ENCODE results near the gene SLC24A3.

The SLC24A3 gene

DNA sequence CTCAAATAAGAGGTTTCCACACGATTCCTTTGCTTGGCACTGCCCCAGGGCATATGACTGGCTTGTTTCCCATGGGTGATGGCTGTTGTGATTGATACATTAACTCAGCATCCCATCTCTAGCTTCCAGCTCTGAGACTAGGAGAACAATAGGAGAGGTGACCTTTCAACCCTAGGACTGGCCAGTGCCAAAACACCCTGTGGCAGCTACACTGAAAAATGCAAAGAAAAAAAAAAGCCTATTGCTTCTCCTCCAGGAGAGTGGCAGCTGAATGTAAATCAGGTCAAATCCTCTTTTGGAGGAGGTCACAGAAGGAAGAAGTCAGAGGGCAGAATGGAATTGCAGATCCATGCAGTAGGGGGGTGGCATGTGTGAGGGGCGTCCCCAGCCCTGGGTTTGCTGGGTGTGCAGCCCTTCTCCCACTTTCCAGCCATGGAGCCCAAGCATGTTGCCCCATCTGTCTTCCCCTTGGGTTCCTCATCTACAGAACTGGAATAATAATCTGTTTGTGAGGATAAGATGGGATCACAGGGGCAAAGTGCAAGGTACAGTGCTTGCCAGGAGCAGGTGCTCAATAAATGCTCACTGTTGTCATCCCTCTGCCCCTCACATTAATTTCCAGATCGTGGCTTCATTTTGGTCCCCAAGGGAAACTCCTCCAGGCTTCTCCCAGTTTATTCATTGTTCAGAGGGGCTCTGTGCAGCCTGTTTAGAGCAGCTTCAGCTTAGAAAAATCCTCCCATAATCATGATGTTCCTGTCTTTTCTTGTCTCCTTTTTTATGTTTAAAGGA lies 300.6 kb downstream of the SLC24A3 start:
- no peak for DNase-seq

DNA sequence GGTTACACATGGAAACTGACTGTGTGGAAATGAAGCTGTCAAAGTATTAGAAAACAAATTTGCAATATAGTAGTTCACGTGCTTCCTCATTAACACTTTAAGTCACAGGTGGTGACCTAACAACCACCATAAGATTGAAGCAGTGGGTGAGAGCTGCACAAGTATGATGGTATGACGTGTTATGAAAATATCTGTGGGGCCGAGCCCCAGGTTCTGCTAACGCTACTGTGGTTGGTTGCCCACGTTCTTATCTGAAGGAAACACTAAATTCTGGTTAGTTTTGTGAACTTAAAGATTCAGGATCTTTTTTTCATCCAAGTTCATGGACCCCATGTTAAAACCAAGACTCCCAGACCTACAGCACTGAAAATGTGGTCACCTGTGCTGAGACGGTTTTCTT lies 302.6 kb downstream of the SLC24A3 start:
- DNase-seq, result no peak

- DNase-seq, result no peak
Measured at GRCh38 chr20:19519466-19519865, 307.0 kb downstream of the SLC24A3 start.

GRCh38 chr20:19520261-19520660 lies 307.8 kb downstream of the SLC24A3 start:
- DNase-seq, result no peak

DNA sequence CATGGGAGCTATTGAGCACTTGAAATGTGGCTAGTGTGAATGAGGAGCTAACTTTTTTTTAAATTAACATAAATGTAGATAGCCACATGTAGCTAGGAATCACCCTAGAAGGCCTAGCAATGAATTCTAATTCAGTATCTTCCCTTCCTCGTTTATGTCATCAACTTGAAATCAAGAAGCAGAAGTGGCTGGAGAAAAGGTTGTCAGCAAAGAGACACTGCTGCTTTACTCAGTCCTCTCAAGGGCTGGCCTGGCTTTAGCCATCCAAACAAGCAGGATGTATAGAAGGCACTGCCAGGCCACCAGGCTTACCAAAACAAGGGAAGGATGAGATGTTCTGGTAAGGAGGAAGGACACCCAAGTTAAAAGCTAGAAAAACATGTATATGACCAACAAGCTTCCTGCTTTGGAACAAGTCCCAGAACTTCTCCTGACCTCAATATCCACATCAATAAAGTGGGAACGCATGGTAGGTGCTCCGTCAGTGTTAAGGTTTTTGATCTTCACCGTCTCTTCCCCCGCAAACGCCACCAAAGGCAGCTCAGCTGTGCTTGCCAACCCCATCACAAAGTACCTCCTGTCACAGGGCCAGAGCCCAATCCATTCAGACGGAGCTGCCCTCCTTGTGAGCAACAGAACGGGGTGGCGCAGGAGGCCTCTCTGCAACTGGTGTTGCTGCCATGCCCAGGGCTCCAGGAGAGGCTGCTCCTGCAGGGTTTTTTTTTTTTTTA lies 309.8 kb downstream of the SLC24A3 start:
- no peak for DNase-seq

GRCh38 chr20:19522836-19523590 lies 310.6 kb downstream of the SLC24A3 start:
- DNase-seq, result no peak

DNA sequence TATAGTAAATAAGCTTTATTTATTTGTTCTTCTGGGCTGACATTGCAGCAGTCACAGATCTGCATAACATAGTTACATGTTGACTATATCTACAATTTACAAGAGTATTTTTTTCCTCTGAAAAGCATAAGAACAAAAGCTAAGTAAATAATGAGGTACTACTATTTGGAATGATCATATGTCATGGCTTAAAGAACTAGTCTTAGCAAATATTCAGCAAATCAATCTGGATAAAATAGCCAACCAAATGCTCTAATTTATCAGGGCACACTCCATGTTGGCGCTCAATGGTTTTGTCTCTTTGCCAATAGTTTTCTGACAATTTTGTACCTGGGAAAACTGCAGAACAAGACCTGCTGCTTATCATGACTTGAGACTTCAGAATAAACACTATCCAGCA lies 312.2 kb downstream of the SLC24A3 start:
- no peak for DNase-seq

DNA sequence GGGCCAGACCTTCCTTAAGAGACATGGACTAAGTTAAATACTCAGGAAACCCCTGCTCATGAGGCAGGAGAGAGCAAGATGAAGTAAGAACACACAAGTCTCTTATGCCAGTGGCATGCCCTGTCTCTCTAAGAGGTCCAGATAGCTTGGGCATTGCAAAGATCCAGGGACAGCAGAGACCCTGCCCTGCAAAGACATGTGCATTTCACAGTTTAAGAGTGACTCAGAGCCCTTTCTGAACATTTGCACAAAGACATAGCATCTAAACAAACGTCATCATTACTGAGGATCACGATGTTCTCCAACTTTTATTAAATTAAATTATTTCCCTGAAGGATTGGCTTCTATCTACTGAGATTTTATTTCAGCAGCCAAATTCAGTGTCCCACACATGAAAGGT lies 315.1 kb downstream of the SLC24A3 start:
- DNase-seq, result no peak

GRCh38 chr20:19528286-19529030 lies 316.0 kb downstream of the SLC24A3 start:
- DNase-seq, result no peak

DNA sequence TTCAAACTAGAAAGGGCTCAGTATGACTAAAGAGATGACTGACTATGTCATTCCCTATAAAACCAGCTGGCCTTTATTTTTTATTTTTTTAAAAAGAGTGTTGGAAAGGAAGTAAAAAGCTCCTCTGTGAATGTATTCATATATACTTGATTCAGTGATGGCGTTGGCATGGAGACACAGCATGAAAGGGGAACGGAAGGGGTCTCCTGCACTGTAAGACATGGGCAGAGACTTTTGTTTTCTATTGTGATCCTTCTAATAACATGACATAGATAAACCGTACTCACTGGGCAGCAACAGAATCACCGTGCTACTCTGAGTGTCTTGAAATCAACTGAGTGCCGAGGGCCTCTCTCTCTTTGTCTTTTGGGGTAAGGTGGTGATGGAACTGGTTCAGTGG lies 317.6 kb downstream of the SLC24A3 start:
- DNase-seq, result no peak

DNA sequence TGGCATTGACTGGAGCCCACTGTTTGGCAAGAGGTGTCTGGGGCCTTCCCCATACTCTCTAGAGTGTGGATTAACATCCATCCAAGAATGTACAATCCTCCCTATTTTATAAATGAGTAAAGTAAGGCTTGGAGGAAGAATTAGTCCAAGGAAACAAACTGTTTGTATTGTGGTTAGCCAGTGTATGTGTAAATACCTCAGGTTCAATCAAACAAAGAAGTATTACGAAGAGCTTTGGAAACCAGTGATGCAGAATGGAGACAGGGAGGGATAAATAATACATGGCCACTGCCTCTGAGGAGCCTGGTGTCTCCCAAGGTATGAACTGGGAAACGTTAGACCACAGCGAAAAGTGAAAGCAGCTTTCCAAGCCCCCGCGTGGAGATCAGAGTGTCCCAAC lies 319.0 kb downstream of the SLC24A3 start:
- DNase-seq, result no peak

GRCh38 chr20:19538556-19538955 lies 326.1 kb downstream of the SLC24A3 start:
- DNase-seq, result no peak

DNA sequence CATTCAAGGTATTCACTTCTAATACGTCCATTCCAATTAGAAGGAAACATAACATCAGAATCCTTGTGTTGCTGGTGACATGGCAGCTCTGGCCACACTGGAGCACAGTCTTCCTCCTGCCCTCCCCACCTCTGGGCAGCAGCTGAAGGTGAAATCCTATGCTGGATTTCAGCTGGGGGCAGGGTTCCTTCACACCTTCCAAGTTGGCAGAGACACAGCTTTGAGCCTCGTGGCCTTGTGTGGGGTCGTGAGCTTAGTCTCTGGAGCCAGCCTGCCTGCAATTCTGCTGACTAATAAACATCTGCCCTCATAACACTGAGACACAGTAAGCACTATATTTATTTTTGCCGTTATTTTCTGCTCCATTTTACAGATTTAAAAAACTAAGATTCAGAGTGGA lies 326.7 kb downstream of the SLC24A3 start:
- DNase-seq, result no peak

- DNase-seq, result no peak
Measured at GRCh38 chr20:19540392-19540791, 327.9 kb downstream of the SLC24A3 start.

DNA sequence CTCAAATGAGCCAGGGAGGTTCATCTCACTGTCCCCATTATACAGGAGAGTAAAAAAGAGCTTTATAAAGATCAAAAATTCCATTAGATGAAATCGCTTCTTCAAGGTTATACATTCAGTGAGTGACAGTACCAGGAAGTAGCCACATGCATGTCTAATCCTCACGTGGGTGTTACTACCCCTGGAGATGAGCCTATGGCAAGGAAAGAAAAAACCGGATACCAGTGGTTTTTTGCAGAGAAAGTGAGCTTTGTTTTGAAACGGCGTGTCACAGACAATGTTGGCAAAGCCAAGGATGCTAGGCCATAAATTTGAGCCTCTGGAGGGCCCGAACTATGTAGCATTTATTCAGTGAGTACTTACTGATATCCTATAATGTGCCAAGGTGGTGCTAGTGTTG lies 330.7 kb downstream of the SLC24A3 start:
- DNase-seq, result no peak

DNA sequence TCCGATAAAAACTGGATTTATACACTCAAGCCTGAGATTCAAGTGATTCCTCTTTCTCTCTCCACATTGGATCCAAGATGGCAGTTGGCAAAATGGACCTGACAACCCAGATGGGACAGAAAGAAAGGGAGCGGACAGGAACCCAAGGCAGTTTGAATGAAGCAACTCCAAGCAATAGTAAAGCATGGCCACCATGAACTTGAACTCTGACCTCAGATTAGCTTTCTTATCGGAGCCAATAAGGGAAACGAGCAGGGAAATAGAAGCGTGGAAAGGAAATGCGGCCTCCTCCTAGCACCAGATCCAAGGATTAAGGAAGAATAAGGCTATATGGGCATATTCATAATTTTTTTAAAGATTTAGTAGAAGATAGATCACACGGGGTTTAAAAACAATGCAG lies 332.2 kb downstream of the SLC24A3 start:
- DNase-seq, result no peak

GRCh38 chr20:19546648-19547047 lies 334.2 kb downstream of the SLC24A3 start:
- DNase-seq, result no peak

GRCh38 chr20:19547547-19547946 lies 335.1 kb downstream of the SLC24A3 start:
- no peak for DNase-seq

DNA sequence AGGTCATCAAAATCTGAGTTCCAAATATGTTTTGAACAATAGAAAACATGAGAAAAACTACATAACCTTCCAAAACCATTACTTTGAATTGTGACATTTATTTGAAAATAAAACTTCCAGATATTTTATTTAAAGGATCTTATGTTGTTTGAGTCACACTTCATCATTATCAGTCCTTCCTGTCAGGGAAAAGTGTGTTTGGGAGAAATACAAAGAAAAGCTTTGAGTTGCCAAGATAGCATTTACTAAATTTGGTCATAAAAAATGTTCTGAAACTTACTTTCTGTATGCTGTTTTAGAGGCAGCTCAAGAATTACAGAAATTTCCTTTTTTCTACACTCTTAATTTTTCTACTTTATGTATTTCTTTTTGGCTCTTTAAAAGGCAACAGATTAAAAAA lies 337.5 kb downstream of the SLC24A3 start:
- no peak for DNase-seq

DNA sequence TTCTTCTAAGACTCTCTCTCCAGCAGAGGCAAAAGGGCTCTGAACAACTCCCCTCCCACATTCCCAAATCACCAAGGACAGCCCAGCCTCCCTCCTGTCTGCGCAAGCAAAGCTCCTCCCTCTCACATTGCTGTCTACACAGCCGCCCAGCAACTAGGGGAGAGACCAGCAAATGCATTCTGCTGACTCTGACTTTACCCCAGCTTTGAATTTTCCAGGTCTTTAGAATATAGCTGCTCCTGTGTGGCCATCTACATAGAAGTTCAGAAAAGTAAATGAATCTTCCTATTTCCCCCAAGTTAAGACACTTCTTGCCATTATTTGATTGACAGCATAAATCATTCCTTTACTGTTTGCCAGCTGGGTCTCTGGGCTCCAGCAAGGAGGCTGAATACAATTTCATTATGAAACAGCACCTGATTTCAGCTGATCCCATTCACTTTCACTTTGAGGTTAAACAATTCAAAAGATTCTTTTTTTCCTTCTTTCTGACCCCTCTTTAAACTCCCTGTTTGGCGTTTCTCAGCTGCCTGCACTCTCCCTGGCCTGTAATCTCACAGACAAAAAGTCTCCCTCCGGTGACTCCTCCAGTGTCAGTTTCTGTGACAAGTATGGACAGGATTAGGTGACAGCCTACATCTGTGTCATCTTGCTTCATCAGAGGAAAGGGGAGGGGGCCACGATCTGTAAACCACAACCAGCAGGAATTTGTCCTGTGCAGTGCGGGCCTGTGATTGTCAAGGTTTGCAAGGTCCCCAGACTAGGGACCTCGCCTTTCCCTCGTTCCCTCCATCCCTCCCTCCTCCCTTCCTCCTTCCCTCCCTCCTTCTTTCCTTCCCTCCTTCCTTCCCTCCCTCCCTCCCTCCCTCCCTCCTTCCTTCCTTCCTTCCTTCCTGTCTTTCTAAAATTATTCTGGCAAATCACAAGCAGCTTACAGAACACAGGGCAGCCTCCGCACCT lies 340.1 kb downstream of the SLC24A3 start:
- DNase-seq, result no peak

DNA sequence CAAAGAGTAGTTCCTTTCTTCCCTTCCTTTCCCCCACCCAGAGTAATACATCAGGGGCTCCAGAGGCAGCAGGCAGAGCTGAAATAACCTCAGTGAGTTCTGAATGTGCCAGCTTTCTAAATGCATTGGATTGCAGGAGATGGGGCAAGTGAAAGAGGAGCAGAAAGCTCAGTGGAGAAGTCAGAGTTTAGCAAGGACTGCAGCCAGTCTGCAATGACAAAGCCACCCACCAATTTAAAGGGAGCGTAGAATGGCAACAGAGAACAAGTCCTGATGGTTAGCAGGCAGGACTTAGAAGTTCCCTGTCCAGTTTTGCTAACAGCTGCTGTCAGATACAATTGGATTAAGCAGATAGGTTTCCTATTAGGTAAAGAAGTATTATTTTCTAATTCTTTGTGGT lies 342.2 kb downstream of the SLC24A3 start:
- no peak for DNase-seq

- DNase-seq, result no peak
Measured at GRCh38 chr20:19555726-19556125, 343.3 kb downstream of the SLC24A3 start.
